ENCODE measurements around the gene BPGM.

The BPGM gene

DNA sequence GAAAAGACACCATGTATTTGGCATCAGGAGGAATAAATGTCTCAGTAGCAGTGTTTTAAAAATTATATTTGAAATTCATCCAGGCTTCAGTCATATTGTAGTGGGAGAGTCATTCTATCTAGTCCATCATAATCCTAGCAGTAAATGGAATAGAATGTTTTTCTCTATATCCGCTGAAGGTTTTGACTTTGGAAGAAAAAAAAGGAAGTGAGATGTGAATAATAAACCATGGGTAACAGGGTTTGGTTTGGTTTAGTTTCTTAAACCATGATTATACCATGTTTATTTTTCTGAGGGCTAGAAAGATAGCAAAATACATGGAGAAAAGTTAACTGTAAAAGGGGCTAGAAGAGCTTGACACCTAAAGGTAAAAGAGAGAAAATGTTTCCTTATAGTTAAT lies 16.4 kb upstream of the BPGM start:
- Histone ChIP-seq H3K4me3 (ENCODE audit: severe bottlenecking) (no peak overlapping the region), H3K4me1 (ENCODE audit: insufficient read depth, poor library complexity, severe bottlenecking) (no peaks in the 10 kb centered on the region), H3K27me3 (ENCODE audit: insufficient read depth, poor library complexity, severe bottlenecking) (no peaks in the 10 kb centered on the region), H3K36me3 (ENCODE audit: low read depth) (no peaks in the 10 kb centered on the region), H3K27ac (ENCODE audit: poor library complexity, severe bottlenecking) (no peak overlapping the region), H3K9me3 (ENCODE audit: severe bottlenecking) (no peaks in the 10 kb centered on the region)
- TF ChIP-seq, protein P1, sequence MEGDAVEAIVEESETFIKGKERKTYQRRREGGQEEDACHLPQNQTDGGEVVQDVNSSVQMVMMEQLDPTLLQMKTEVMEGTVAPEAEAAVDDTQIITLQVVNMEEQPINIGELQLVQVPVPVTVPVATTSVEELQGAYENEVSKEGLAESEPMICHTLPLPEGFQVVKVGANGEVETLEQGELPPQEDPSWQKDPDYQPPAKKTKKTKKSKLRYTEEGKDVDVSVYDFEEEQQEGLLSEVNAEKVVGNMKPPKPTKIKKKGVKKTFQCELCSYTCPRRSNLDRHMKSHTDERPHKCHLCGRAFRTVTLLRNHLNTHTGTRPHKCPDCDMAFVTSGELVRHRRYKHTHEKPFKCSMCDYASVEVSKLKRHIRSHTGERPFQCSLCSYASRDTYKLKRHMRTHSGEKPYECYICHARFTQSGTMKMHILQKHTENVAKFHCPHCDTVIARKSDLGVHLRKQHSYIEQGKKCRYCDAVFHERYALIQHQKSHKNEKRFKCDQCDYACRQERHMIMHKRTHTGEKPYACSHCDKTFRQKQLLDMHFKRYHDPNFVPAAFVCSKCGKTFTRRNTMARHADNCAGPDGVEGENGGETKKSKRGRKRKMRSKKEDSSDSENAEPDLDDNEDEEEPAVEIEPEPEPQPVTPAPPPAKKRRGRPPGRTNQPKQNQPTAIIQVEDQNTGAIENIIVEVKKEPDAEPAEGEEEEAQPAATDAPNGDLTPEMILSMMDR (IDR thresholded peaks at IDR 0.05; ENCODE audit: poor library complexity, severe bottlenecking), result no peak
- ATAC-seq (ENCODE audit: low read depth) (no peak), DNase-seq (ENCODE audit: low spot score) (no peak)

DNA sequence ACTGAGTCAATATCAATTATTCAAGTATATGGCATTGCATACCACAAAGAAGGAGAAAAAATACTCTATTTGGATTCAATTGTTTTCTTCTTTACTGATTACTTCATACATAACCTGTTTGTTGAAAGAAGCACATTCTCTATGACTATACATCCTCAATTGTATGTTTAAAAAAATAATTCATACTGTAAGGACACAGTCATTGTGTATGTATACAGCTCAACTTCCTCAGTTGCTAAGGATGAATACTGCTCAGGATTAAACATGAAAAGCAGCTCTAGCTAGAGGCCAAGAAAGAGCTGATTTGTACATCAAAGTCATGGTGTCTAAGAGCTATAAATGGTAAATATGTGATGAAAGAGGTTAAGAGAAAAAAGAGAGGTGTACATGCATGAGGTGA lies 15.8 kb upstream of the BPGM start:
- H3K4me1 ChIP-seq (ENCODE audit: insufficient read depth, poor library complexity, severe bottlenecking), result no peaks in the 10 kb centered on the region
- TF ChIP-seq, protein P1 (IDR thresholded peaks at IDR 0.05; ENCODE audit: poor library complexity, severe bottlenecking), result no peak

DNA sequence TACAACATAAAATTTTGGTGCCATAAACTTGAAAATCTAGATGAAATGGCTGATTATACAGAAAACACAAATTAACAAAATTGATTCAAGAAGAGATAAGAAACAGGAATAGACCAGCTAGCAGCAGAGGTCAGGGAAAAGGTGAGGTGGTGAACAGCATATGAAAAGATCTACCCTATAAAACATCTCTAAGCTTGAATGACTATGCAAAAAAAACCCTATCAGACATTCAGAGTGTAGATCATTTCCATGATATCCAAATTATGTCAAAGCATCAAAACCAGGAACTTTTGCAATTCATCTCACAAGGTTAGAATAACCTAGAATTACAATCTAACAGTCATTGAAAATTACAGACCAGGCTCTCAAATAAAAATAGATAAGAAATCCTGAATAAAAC lies 14.6 kb upstream of the BPGM start:
- Histone ChIP-seq H3K4me1 (ENCODE audit: insufficient read depth, poor library complexity, severe bottlenecking) (no peaks in the 10 kb centered on the region), H3K27me3 (ENCODE audit: insufficient read depth, poor library complexity, severe bottlenecking) (no peaks in the 10 kb centered on the region), H3K27ac (ENCODE audit: poor library complexity, severe bottlenecking) (no peak overlapping the region), H3K9me3 (ENCODE audit: severe bottlenecking) (no peaks in the 10 kb centered on the region), H3K4me3 (ENCODE audit: severe bottlenecking) (no peak overlapping the region), H3K36me3 (ENCODE audit: low read depth) (no peaks in the 10 kb centered on the region)
- DNase-seq (ENCODE audit: low spot score), result no peak
- TF ChIP-seq, protein P1 (IDR thresholded peaks at IDR 0.05; ENCODE audit: poor library complexity, severe bottlenecking), result no peak
- ATAC-seq (ENCODE audit: low read depth), result no peak

More for the DNA sequence above, 15.8 kb upstream of the BPGM start:
- H3K9me3 ChIP-seq (ENCODE audit: severe bottlenecking), result no peaks in the 10 kb centered on the region
- H3K27me3 ChIP-seq (ENCODE audit: insufficient read depth, poor library complexity, severe bottlenecking), result no peaks in the 10 kb centered on the region
- H3K27ac ChIP-seq (ENCODE audit: poor library complexity, severe bottlenecking), result no peak overlapping the region
- DNase-seq (ENCODE audit: low spot score), result no peak
- no peaks in the 10 kb centered on the region for H3K36me3 ChIP-seq (ENCODE audit: low read depth)
- H3K4me3 ChIP-seq (ENCODE audit: severe bottlenecking), result no peak overlapping the region
- peak; percentile 33; the same call in 2 of the 3 replicates for ATAC-seq (ENCODE audit: low read depth)

DNA sequence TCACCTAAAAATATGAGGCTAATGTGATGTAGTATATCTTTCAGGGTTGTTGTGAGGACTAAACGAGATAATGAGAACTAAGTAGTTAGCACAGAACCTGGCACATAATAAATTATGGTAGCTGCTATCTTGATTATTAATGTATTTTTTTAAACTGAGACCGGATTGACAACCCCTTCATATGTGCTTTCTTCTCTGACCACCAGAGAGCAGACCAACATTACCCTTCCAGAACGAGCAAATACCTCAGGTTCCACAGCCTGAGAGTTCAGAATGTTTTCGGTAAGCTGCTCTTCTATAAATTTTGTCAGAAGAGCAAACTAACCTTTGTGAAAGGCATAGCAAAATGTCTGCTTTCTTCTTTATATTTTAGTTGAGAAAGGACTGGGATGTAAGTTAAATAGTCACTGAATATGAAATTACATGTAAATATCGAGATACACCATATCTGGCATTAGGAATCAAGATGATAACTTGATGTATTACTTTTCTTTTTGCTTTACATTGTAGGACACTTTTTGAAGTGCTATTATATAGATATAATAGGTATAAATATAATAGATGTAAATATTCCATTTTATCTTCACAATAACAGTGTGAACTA lies 13.6 kb upstream of the BPGM start:
- Histone ChIP-seq H3K4me3 (ENCODE audit: severe bottlenecking) (no peak overlapping the region), H3K27me3 (ENCODE audit: insufficient read depth, poor library complexity, severe bottlenecking) (no peaks in the 10 kb centered on the region), H3K27ac (ENCODE audit: poor library complexity, severe bottlenecking) (no peak overlapping the region), H3K4me1 (ENCODE audit: insufficient read depth, poor library complexity, severe bottlenecking) (peaks cover 6% of the 10 kb centered on the region), H3K9me3 (ENCODE audit: severe bottlenecking) (no peaks in the 10 kb centered on the region), H3K36me3 (ENCODE audit: low read depth) (no peaks in the 10 kb centered on the region)
- TF ChIP-seq, protein P1 (IDR thresholded peaks at IDR 0.05; ENCODE audit: poor library complexity, severe bottlenecking), result peak; percentile 82
- ATAC-seq (ENCODE audit: low read depth) (peak; percentile 73), DNase-seq (ENCODE audit: low spot score) (no peak)

DNA sequence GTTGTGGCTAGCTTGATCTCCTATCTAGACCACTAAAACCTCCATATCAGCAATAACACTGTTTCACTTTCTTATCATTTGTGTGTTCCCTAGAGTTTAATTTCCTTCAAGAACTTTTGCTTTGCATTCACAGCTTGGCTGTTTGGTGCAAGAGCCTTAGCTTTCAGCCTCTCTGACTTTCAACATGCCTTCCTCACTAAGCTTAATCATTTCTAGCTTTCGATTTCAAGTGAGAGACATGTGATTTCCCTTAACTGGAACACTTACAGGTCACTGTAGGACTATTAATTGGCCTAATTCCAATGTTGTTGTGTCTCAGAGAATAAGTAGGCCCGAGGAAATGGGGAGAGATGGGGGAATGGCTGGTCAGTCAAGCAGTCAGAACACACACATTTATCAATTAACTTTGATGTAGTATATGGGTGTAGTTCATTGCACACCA lies 10.6 kb upstream of the BPGM start:
- H3K27ac ChIP-seq (ENCODE audit: poor library complexity, severe bottlenecking), result no peak overlapping the region
- peaks cover 6% of the 10 kb centered on the region for H3K4me1 ChIP-seq (ENCODE audit: insufficient read depth, poor library complexity, severe bottlenecking)
- ATAC-seq (ENCODE audit: low read depth), result no peak
- no peak for DNase-seq (ENCODE audit: low spot score)
- no peak overlapping the region for H3K4me3 ChIP-seq (ENCODE audit: severe bottlenecking)
- no peaks in the 10 kb centered on the region for H3K36me3 ChIP-seq (ENCODE audit: low read depth)
- TF ChIP-seq, protein P1 (IDR thresholded peaks at IDR 0.05; ENCODE audit: poor library complexity, severe bottlenecking), result no peak
- H3K9me3 ChIP-seq (ENCODE audit: severe bottlenecking), result no peaks in the 10 kb centered on the region
- H3K27me3 ChIP-seq (ENCODE audit: insufficient read depth, poor library complexity, severe bottlenecking), result no peaks in the 10 kb centered on the region

All from RWPE2 (cell line).